Neural progenitor cell (in vitro differentiated cells): ENCODE results near the gene EIPR1. TPM values are rescaled to one million over a fixed set of nuclear protein-coding genes. Genes with fewer than 3 reads are reported as not detected.

Source experiments
- DNase-seq: peaks from one replicate; pipeline ENCODE4 v3.0.0-alpha.2; 2016; ENCODE audit warnings: low spot score
- H2AFZ ChIP-seq: fragments of 200-600 bp; sonication (generic); replicated peaks from 2 replicates; pipeline ENCODE4 v1.6.1; 2016; ENCODE audit warnings: antibody characterized with exemption
- H3F3A ChIP-seq: fragments of 200-600 bp; sonication (generic); 2 replicates; pipeline ENCODE4 v1.6.1; 2016; ENCODE audit warnings: antibody characterized with exemption, low read depth
- H3K27ac ChIP-seq: fragments of 200-600 bp; sonication (generic); 2 replicates; pipeline ENCODE4 v1.5.1; 2016; ENCODE audit warnings: mild to moderate bottlenecking
- H3K27me3 ChIP-seq: fragments of 200-600 bp; sonication (generic); 2 replicates; pipeline ENCODE4 v1.6.1; 2016; ENCODE audit warnings: mild to moderate bottlenecking, moderate library complexity
- H3K36me3 ChIP-seq: fragments of 200-600 bp; sonication (generic); 2 replicates; pipeline ENCODE4 v1.5.1; 2016
- H3K4me1 ChIP-seq: fragments of 200-600 bp; sonication (generic); 2 replicates; pipeline ENCODE4 v1.6.1; 2016; ENCODE audit warnings: mixed run types
- H3K4me2 ChIP-seq: fragments of 200-600 bp; sonication (generic); 2 replicates; pipeline ENCODE4 v1.6.1; 2016
- H3K4me3 ChIP-seq: fragments of 200-600 bp; sonication (generic); 2 replicates; pipeline ENCODE4 v1.5.1; 2016
- H3K79me2 ChIP-seq: fragments of 200-600 bp; sonication (generic); 2 replicates; pipeline ENCODE4 v1.6.1; 2016; ENCODE audit warnings: low read depth
- H3K9ac ChIP-seq: fragments of 200-600 bp; sonication (generic); 2 replicates; pipeline ENCODE4 v1.6.1; 2016
- H3K9me3 ChIP-seq: fragments of 200-600 bp; sonication (generic); 2 replicates; pipeline ENCODE4 v1.5.1; 2016; ENCODE audit warnings: low read depth
- H4K20me1 ChIP-seq: fragments of 200-600 bp; sonication (generic); 2 replicates; pipeline ENCODE4 v1.6.1; 2016; ENCODE audit warnings: low read depth
- H3K27ac Mint-ChIP-seq: 3 replicates; pipeline ENCODE4 v1.8.0; 2021; ENCODE audit warnings: mixed read lengths
- H3K27me3 Mint-ChIP-seq: 2 replicates; pipeline ENCODE4 v1.8.0; 2022; ENCODE audit warnings: low read depth, mild to moderate bottlenecking, inconsistent platforms, moderate library complexity, mixed read lengths; ENCODE audit not compliant: insufficient read depth
- H3K36me3 Mint-ChIP-seq: 3 replicates; pipeline ENCODE4 v1.8.0; 2021; ENCODE audit warnings: mixed read lengths
- H3K4me1 Mint-ChIP-seq: 3 replicates; pipeline ENCODE4 v1.8.0; 2021; ENCODE audit warnings: mixed read lengths
- H3K4me3 Mint-ChIP-seq: 3 replicates; pipeline ENCODE4 v1.8.0; 2021; ENCODE audit warnings: mild to moderate bottlenecking, moderate library complexity, mixed read lengths
- H3K9me3 Mint-ChIP-seq: 3 replicates; pipeline ENCODE4 v1.8.0; 2020; ENCODE audit warnings: mixed read lengths
- EZH2 ChIP-seq: fragments of 200-600 bp; sonication (generic); IDR thresholded peaks from 2 replicates; pipeline ENCODE4 v1.6.1; 2017; ENCODE audit warnings: antibody characterized with exemption, mild to moderate bottlenecking, moderate library complexity
- EZH2phosphoT487 ChIP-seq: fragments of 200-600 bp; sonication (generic); IDR thresholded peaks from 2 replicates; pipeline ENCODE4 v1.6.1; 2017; ENCODE audit warnings: antibody characterized with exemption
- total RNA-seq: library from RNA; depleted of rRNA; stranded (reverse); fragments of >200 nt; gene quantifications from 2 replicates; pipeline ENCODE4 v1.2.3, GENCODE V29; 2015; ENCODE audit warnings: low replicate concordance
- TF ChIP-seq, protein P1 (sequence below): fragments of 200-600 bp; sonication (generic); IDR thresholded peaks from 2 replicates; pipeline ENCODE4 v1.5.1; 2017; ENCODE audit warnings: antibody characterized with exemption, mild to moderate bottlenecking

EIPR1 gene
- total RNA-seq, 1 donor from 2014 or later = 57.1 TPM

DNA sequence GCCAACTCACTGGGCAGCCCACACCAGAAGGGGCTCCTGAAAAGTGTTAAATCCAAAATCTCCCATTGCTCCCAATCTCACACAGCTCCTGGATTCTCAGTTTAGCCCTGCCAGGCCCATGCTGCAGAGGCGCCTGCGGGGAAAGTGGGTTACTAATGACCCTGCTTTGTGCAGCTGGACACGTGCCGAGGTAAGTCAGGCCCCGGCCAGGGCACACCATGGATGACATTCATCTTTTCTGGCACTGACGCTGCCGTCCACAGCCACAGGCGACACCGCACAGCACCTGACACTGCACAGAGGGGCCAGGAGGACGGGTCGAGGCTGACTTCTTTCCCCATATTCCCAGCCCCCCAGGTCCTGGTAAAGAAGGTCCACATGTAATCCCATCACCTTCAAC is 193.5 kb downstream of the EIPR1 start:
- H3K27ac Mint-ChIP-seq = no peak overlapping the region
- H3K4me1 Mint-ChIP-seq = no peaks in the 10 kb centered on the region
- no peaks in the 10 kb centered on the region for H3K79me2 ChIP-seq
- no peak overlapping the region for H3K9ac ChIP-seq
- peaks cover 9% of the 10 kb centered on the region for H3K9me3 Mint-ChIP-seq
- H3K36me3 ChIP-seq = no peaks in the 10 kb centered on the region
- no peak overlapping the region for H2AFZ ChIP-seq
- H3K36me3 Mint-ChIP-seq = peaks cover 14% of the 10 kb centered on the region
- no peaks in the 10 kb centered on the region for H3K9me3 ChIP-seq
- no peaks in the 10 kb centered on the region for H3F3A ChIP-seq
- no peak for DNase-seq
- H3K27me3 ChIP-seq = no peaks in the 10 kb centered on the region
- no peaks in the 10 kb centered on the region for H4K20me1 ChIP-seq
- TF ChIP-seq EZH2 (no peak), EZH2phosphoT487 (no peak)
- TF ChIP-seq, protein P1, sequence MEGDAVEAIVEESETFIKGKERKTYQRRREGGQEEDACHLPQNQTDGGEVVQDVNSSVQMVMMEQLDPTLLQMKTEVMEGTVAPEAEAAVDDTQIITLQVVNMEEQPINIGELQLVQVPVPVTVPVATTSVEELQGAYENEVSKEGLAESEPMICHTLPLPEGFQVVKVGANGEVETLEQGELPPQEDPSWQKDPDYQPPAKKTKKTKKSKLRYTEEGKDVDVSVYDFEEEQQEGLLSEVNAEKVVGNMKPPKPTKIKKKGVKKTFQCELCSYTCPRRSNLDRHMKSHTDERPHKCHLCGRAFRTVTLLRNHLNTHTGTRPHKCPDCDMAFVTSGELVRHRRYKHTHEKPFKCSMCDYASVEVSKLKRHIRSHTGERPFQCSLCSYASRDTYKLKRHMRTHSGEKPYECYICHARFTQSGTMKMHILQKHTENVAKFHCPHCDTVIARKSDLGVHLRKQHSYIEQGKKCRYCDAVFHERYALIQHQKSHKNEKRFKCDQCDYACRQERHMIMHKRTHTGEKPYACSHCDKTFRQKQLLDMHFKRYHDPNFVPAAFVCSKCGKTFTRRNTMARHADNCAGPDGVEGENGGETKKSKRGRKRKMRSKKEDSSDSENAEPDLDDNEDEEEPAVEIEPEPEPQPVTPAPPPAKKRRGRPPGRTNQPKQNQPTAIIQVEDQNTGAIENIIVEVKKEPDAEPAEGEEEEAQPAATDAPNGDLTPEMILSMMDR = no peak
- no peak overlapping the region for H3K4me3 ChIP-seq
- H3K4me3 Mint-ChIP-seq = no peak overlapping the region
- no peak overlapping the region for H3K4me2 ChIP-seq
- no peak overlapping the region for H3K27ac ChIP-seq
- H3K4me1 ChIP-seq = no peaks in the 10 kb centered on the region
- H3K27me3 Mint-ChIP-seq = peaks cover 4% of the 10 kb centered on the region

DNA sequence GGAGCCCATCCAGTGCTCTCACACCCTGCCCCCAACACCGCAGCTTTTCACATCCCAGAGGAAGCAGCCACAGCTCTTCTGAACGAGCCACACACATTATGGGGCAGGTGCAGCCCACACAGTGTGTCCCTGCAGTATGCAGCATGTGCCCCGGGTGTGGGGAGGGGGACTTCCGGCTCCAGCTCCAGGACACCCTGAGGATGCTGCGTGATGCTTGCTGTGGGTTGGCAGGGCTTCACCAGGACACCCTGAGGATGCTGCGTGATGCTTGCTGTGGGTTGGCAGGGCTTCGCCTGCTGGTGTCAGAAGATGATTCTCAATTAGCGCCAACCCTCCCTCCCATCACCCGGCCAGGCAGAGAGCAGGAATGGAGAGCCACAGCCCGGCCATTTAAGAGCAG is 193.9 kb downstream of the EIPR1 start:
- H3K27me3 ChIP-seq = no peaks in the 10 kb centered on the region
- no peak overlapping the region for H3K4me3 ChIP-seq
- peaks cover 14% of the 10 kb centered on the region for H3K36me3 Mint-ChIP-seq
- H3K9me3 Mint-ChIP-seq = peaks cover 9% of the 10 kb centered on the region
- H3K4me3 Mint-ChIP-seq = no peak overlapping the region
- no peak for DNase-seq
- no peaks in the 10 kb centered on the region for H3K36me3 ChIP-seq
- no peak for TF ChIP-seq EZH2phosphoT487
- TF ChIP-seq EZH2 = no peak
- TF ChIP-seq, protein P1 = no peak
- no peak overlapping the region for H3K27ac ChIP-seq
- H3F3A ChIP-seq = no peaks in the 10 kb centered on the region
- H3K4me1 ChIP-seq = no peaks in the 10 kb centered on the region
- no peaks in the 10 kb centered on the region for H3K9me3 ChIP-seq
- no peak overlapping the region for H2AFZ ChIP-seq
- H3K27me3 Mint-ChIP-seq = peaks cover 5% of the 10 kb centered on the region
- no peaks in the 10 kb centered on the region for H3K4me1 Mint-ChIP-seq
- H3K79me2 ChIP-seq = no peaks in the 10 kb centered on the region
- no peak overlapping the region for H3K9ac ChIP-seq
- no peak overlapping the region for H3K4me2 ChIP-seq
- H3K27ac Mint-ChIP-seq = no peak overlapping the region
- no peaks in the 10 kb centered on the region for H4K20me1 ChIP-seq

DNA sequence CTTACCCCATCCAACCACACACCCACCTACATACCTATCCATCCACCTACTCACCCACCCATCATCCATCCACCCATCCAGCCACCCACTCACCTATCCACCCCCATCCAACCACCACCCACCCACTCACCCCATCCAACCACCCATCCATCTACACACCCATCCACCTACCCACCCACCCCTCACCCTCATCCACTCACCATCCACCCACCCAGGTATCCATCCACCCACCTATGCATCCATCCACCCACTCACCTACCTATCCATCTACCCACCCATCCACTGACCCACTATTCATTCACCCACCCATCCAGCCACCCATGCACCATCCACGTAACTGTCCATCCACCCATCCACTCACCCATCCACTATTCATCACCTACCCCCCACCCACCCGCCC is 194.8 kb downstream of the EIPR1 start:
- TF ChIP-seq, protein P1 = no peak
- TF ChIP-seq EZH2phosphoT487 (no peak), EZH2 (no peak)
- Mint-ChIP-seq H3K9me3 (peaks cover 9% of the 10 kb centered on the region), H3K27ac (no peak overlapping the region), H3K4me3 (no peak overlapping the region), H3K36me3 (peaks cover 14% of the 10 kb centered on the region), H3K4me1 (no peaks in the 10 kb centered on the region), H3K27me3 (peaks cover 5% of the 10 kb centered on the region)
- no peak overlapping the region for H3K4me3 ChIP-seq
- no peak overlapping the region for H2AFZ ChIP-seq
- no peak overlapping the region for H3K4me2 ChIP-seq
- H3K27ac ChIP-seq = no peak overlapping the region
- no peak overlapping the region for H3K9ac ChIP-seq
- no peaks in the 10 kb centered on the region for H3F3A ChIP-seq
- H3K36me3 ChIP-seq = no peaks in the 10 kb centered on the region
- H4K20me1 ChIP-seq = no peaks in the 10 kb centered on the region
- H3K4me1 ChIP-seq = no peaks in the 10 kb centered on the region
- no peaks in the 10 kb centered on the region for H3K9me3 ChIP-seq
- no peaks in the 10 kb centered on the region for H3K79me2 ChIP-seq
- no peaks in the 10 kb centered on the region for H3K27me3 ChIP-seq
- DNase-seq = no peak
